ENCODE measurements around the gene SCRN1.
"Not testable (repeated sequence)": the region's sequence is repeated elsewhere in the genome, so short reads cannot be mapped to it uniquely, and the experiment has no call there.

Gene SCRN1

DNA sequence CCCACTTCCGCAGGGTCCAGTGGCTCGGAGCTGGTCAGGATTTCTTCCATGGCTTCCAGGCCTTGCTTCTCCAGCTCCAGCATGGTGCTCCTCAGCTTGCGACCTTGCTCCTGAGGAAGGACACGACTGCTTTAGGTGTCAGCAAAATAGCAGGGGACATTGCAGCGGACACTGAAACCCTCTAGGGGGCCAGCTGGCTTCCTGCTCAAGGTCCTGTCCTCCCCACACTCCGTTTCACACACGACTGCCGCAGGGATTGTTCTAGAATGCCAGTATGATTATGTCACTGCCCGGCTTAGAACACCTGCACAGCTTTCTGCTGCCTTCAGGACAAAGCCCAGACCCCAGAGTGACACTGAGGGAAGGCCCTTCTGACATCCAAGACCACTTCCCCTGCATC is 65.6 kb downstream of the SCRN1 start:
- no peak for DNase-seq

- DNase-seq, result no peak
Measured at GRCh38 chr7:29922921-29923700, 66.5 kb downstream of the SCRN1 start.

DNA sequence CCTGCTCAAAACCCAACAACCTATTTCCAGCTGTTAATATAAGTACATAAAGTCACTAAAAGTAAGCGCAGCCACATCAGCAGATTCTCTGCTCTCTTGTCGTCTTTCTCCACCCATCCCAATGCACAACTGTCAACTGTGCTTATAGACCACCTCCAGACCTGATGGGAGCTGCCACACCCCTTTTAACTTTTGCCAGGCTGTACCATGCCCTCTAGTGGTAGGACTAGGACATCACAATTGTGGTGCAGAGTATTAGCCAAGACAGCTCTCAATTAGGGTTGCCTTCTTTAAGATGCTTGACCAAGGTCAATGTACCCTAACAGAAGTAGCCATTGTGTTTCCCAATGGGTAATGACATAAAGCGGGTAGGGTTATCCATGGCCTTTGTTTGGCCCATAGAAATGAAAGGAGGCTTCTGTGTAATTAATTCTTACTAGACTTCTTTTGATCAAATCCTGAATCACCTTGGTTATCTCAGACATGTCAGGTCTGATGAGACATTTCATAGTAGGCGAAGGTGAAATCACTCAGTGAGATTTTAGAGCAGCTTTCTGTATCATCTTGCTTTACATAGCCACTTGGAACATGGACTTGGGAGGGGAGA is 68.1 kb downstream of the SCRN1 start:
- peak; percentile 38 for DNase-seq

- peak; percentile 76 for DNase-seq
Measured at GRCh38 chr7:29920491-29920890, 69.1 kb downstream of the SCRN1 start.

DNA sequence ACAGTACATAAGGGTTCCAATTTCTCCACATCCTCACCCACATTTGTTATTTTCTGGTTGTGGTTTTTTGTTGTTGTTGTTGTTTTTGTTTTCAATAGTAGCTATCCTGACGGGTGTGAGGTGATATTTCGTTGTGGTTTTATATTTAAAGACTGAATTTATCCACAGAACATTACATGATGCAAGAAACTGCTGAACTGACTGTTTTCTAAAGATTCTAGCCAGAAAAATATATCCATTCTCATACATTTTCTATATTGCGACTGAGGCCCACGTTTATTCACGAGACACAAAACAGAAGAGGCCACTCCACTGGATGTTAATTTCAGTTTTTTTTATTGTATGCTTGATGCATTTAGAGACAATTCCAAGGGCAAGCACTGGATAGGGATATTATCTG is 69.8 kb downstream of the SCRN1 start:
- DNase-seq, result no peak

- DNase-seq, result no peak
Measured at GRCh38 chr7:29918850-29919249, 70.8 kb downstream of the SCRN1 start.

DNA sequence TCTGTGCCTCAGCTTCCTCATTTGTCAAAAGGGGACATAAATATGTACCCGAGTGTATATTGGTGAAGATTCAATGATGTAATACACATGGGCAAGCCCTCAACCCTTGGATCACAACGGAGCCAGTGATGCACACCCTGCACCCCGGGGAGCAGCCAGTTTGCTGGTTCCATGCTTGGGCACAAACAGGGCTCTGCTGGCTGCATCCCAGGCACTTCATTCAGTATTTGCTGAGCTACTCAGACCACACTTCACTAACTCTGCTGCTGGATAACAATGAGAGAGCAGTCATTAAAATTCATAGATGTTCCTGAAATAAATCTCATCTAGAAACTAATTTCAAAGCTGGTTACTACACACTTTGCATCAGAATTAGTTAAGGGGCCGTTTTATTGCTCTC is 72.0 kb downstream of the SCRN1 start:
- no peak for DNase-seq

GRCh38 chr7:29915481-29916215 is 74.0 kb downstream of the SCRN1 start:
- DNase-seq, result peak; percentile 70

GRCh38 chr7:29914180-29914579 is 75.4 kb downstream of the SCRN1 start:
- no peak for DNase-seq

- no peak for DNase-seq
Measured at GRCh38 chr7:29906200-29907022, 83.2 kb downstream of the SCRN1 start.

- DNase-seq, result no peak
Measured at GRCh38 chr7:29900745-29901144, 88.9 kb downstream of the SCRN1 start.

GRCh38 chr7:29898301-29898700 is 91.3 kb downstream of the SCRN1 start:
- DNase-seq, result no peak

GRCh38 chr7:29896685-29897411 is 92.8 kb downstream of the SCRN1 start:
- DNase-seq, result no peak

DNA sequence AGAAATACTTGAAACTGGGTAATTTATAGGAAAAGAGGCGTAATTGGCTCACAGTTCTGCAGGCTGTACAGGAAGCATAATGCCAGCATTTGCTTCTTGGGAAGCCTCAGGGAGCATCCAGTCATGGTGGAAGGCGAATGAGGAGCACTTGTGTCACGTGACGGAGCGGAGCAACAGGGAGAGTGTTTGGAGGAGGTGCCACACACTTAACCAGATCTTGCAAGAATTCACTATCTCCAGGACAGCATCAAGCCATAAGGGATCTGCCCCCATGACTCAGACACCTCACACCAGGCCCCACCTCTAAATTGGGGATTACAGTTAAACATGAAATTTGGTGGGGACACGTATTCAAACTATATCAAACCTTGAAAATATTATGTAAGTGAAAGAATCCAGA is 94.0 kb downstream of the SCRN1 start:
- DNase-seq, result no peak

GRCh38 chr7:29894256-29894655 is 95.3 kb downstream of the SCRN1 start:
- no peak for DNase-seq

DNA sequence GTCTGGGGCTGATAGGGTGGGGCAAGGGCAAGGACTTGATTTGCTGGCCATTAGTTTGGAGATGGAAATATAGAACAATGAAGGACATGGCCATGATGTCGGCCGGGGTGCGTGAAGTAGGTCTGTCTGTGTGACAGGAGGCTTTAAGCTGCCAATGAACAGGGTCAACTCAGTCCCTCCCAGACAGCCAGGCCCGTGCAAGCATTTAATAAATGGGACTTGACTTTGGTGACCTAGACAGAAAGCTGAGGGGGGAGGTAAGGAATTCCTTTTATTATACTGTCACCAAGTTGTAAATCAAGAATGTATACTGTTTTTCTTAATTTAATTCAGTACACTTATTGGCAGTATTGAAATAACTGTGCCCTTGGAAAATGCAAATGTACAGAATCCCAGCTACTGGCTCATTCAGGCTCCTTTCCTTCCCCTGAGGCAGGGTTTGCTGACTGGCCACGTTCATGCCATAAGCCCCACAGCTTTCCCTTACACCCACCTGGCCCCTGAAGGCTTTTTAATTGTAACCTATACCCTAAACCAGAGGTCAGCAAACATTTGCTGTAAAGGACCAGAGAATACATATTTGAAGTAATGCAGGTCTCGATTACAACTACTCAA is 96.1 kb downstream of the SCRN1 start:
- no peak for DNase-seq

DNA sequence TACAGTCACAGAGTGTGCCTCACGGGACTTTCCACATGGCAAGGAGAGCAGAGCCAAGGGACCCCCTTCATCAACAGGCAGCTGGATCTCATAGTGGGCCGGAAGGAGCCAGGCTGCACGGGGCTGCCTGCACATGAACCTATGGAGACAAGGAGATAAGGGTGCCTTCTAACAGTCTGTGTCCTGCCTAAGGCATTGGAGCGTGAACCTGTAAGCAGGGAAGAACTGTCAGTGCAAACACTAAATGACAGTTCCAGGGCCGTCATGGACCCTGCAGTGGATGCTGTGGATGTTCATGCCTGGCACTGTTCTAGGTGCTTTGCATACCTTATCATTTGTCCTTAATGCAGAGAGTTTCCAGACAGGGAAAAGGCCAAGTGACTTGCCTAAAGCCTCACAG is 97.4 kb downstream of the SCRN1 start:
- DNase-seq, result no peak

GRCh38 chr7:29891766-29892165 is 97.8 kb downstream of the SCRN1 start:
- DNase-seq, result no peak

GRCh38 chr7:29890786-29891185 is 98.8 kb downstream of the SCRN1 start:
- not testable (repeated sequence) for DNase-seq

DNA sequence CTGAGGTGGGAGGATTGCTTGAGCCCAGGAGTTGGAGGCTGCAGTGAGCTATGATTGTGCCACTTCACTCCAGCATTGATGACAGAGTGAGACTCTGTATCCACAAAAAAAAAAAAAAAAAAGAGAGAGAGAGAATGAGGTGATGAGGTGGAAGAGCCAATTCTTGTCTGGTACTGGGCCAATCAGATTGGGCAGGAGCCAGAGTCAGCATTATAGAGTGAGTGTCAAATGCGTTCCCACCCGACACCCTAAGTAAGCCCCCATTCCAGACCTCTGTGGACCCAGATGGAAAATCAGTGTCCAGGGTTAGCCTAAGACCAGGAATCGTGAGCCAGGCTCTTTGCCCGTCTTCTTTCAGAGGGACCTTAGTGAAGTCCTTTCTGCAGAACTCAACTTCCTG is 99.3 kb downstream of the SCRN1 start:
- DNase-seq, result no peak

- no peak for DNase-seq
Measured at GRCh38 chr7:29889288-29889687, 100.3 kb downstream of the SCRN1 start.

GRCh38 chr7:29888006-29888405 is 101.6 kb downstream of the SCRN1 start:
- DNase-seq, result no peak
